ENCODE measurements around the gene LPCAT1. TPM values are rescaled to one million over a fixed set of nuclear protein-coding genes. Genes with fewer than 3 reads are reported as not detected.

The LPCAT1 gene
- total and polyA plus RNA-seq, 2 of the 4 experiments (the other 2 are of a cell fraction) = 17.7 to 33.6 TPM

GRCh38 chr5:1464511-1464910, 59.2 kb downstream of the LPCAT1 start:
- Histone ChIP-seq H3K18ac (ENCODE audit: low read depth, low read length) (no peak overlapping the region), H3K4me3 (ENCODE audit: insufficient read depth, low read depth, low read length) (no peak overlapping the region), H3K4me2 (ENCODE audit: low read depth, low read length) (no peak overlapping the region), H3K27ac (ENCODE audit: insufficient read depth, low read length) (no peak overlapping the region), H3K79me1 (ENCODE audit: low read depth in 1 of 2, low read length in 2 of 2) (peaks cover 4 to 10% of the 10 kb centered on the region in 2 experiments; a peak in 1 of 4 replicates), H2BK15ac (ENCODE audit: low read depth, low read length) (no peak overlapping the region), H2AK9ac (replicated peaks; ENCODE audit: low read depth, low read length, poor library complexity) (no peak overlapping the region), H3K56ac (ENCODE audit: extremely low read depth, insufficient read depth, low read length) (no peak overlapping the region), H4K8ac (ENCODE audit: low read depth in 2 of 2, low read length in 2 of 2) (no peak overlapping the region), H3K14ac (replicated peaks; ENCODE audit: low read depth, low read length) (no peak overlapping the region), H4K20me1 (ENCODE audit: insufficient read depth, low read length) (peaks cover 15% of the 10 kb centered on the region), H2BK5ac (ENCODE audit: low read depth, low read length, poor library complexity, severe bottlenecking) (no peak overlapping the region), H3K9me3 (ENCODE audit: control insufficient read depth, insufficient read depth, low read length) (no peaks in the 10 kb centered on the region; the same call in 1 of the 2 replicates), H2BK20ac (ENCODE audit: low read depth, low read length) (no peak overlapping the region), H3K27me3 (ENCODE audit: control insufficient read depth, insufficient read depth, low read length) (no peaks in the 10 kb centered on the region), H3K4me1 (ENCODE audit: control insufficient read depth, insufficient read depth, low read length) (no peaks in the 10 kb centered on the region), H2AFZ (replicated peaks; ENCODE audit: low read length, poor library complexity) (no peak overlapping the region), H3K23ac (ENCODE audit: low read depth, low read length) (no peak overlapping the region), H3K36me3 (ENCODE audit: control insufficient read depth, insufficient read depth, low read length) (peaks cover 83% of the 10 kb centered on the region), H3K4ac (ENCODE audit: low read depth, low read length) (no peak overlapping the region), H2AK5ac (ENCODE audit: low read depth, low read length) (no peak overlapping the region), H4K91ac (ENCODE audit: insufficient read depth, low read depth, low read length) (no peak overlapping the region), H3K9me1 (ENCODE audit: insufficient read depth, low read length) (peaks cover 8% of the 10 kb centered on the region), H3K9ac (ENCODE audit: low read depth, low read length) (no peak overlapping the region), H2BK120ac (ENCODE audit: low read depth, low read length) (no peak overlapping the region), H4K5ac (ENCODE audit: low read depth, low read length) (no peak overlapping the region)
- BruUV-seq (replicated peaks) = no TSS peak
- DNase-seq (no peak), ATAC-seq (ENCODE audit: low read depth) (no peak)
- TF ChIP-seq MXI1 (IDR thresholded peaks at IDR 0.05; ENCODE audit: borderline replicate concordance, low read depth, low read length) = no peak
- no peak for TF ChIP-seq MAFK (IDR thresholded peaks at IDR 0.05; ENCODE audit: low read depth, low read length)
- TF ChIP-seq RCOR1 (IDR thresholded peaks at IDR 0.05; ENCODE audit: insufficient replicate concordance, low read length) = no peak
- TF ChIP-seq BHLHE40 (IDR thresholded peaks at IDR 0.05; ENCODE audit: low read depth, low read length) = no peak
- TF ChIP-seq USF2 (IDR thresholded peaks at IDR 0.05; ENCODE audit: low read depth, low read length) = no peak
- TF ChIP-seq SMC3 (IDR thresholded peaks at IDR 0.05; ENCODE audit: low read depth, low read length) = no peak
- TF ChIP-seq RAD21 (IDR thresholded peaks at IDR 0.05; ENCODE audit: low read length) = no peak
- TF ChIP-seq NFE2L2 (IDR thresholded peaks at IDR 0.05; ENCODE audit: low read depth, low read length) = no peak
- no peak for TF ChIP-seq CEBPB (IDR thresholded peaks at IDR 0.05; ENCODE audit: low read depth, low read length)
- no peak for TF ChIP-seq CHD1 (IDR thresholded peaks at IDR 0.05; ENCODE audit: low read depth, low read length)
- TF ChIP-seq MAZ (IDR thresholded peaks at IDR 0.05; ENCODE audit: borderline replicate concordance, low read depth, low read length) = no peak
- TF ChIP-seq POLR2A (IDR thresholded peaks at IDR 0.05; ENCODE audit: low read depth, low read length) = no peak
- TF ChIP-seq CTCF (conservative IDR thresholded peaks at IDR 0.05; ENCODE audit: low read depth, low read length) = no peak
- TF ChIP-seq RFX5 (IDR thresholded peaks at IDR 0.05; ENCODE audit: low read depth, low read length) = no peak
- TF ChIP-seq ELK1 (IDR thresholded peaks at IDR 0.05; ENCODE audit: borderline replicate concordance, low read depth, low read length) = no peak
- no peak for TF ChIP-seq FOS (IDR thresholded peaks at IDR 0.05; ENCODE audit: low read depth, low read length)
- POLR2A ChIA-PET (ENCODE audit: unreplicated experiment) = no interaction called here
- intact Hi-C loops (cut with micrococcal nuclease) (no loop called here), dilution Hi-C loops (cut with HindIII; ENCODE audit: low sequenced_read_pairs, unreplicated experiment) (no loop called here), in situ Hi-C loops (cut with MboI; ENCODE audit: low sequenced_read_pairs) (no loop called here)
- CTCF ChIA-PET = no interaction called here
- WGBS, 2 experiments (ENCODE audit: extremely low coverage in 2 of 2, insufficient read length in 1 of 2) = 94% methylated on average over 9 of the region's 18 CpGs; no CpG with 5 or more reads in 1 of the 2 experiments

Data from IMR-90 (cell line).